GM21825 (cell line): Measurements from ENCODE around the gene CERCAM.

Experiments
- ATAC-seq: cut with Tn5 transposase; IDR thresholded peaks from one replicate; pipeline ENCODE4 v1.9.1; 2021; ENCODE audit warnings: mild to moderate bottlenecking, moderate library complexity; ENCODE audit not compliant: unreplicated experiment

Gene CERCAM

DNA sequence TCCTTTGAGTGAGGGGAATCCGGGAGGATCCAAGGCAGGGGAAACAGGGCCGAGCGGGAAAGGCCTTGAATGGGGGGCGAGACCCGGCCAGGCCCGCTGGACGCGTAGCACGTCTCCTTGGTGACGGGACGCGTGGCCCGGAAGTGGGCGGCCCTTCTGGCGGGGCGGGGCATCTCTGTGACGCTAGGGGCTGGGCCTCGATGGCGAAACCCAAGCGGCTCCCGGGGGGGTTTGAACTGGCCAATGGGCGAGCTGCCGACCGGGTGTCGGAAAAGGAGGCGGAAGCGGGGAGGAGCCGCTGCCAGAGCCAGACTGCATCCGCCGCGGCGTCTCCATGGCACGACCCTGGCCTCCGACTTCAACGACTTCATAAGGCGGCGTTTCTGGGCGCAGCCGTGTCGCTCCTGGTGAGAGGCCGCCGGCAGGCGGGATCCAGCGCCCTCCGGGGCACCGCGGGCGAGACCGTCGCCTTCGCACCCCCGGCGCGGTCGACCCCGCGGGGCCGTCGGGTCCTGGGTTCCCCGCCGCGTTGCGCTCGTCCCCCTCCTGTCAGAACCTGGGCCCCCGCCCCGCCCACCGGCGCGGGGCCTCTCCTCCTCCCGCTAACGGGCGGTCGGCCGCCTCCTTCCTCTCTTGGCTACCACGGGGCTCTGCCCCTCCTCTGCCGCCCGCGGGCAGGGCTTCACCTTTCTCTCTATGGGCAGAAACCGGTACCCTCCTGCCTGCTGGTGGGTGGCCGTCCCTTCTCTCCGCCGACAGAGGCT is 35.4 kb downstream of the CERCAM start, which contains the start of gene ODF2:
Gene ODF2, plus strand, starts transcription at position 158 of the 764 bp plus-strand sequence. Its CDS starts 86 bp downstream, at position 244.
- peak; percentile 87 for ATAC-seq

- ATAC-seq = peak; percentile 52
Observed at GRCh38 chr9:128456613-128457061, 36.0 kb downstream of the CERCAM start.

DNA sequence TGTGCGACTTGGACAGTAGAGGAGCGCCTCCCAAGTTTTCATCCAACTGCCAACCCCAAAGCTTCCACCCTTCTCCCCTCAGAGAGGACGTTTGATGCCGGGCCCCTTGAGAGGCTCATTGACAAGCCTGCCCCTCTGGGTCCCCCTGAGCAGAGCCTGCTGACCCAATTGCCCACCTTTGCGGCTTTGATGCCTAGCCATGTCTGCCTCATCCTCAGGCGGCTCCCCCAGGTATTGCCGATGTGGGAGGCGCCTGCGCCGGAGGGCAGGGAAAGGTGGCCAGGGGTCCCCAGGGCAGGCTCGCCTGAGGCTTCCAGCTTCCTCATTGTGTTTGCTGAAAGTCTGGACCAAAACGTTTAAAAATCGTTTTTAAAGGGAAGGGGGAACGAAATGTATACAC is 36.5 kb downstream of the CERCAM start:
- no peak for ATAC-seq

GRCh38 chr9:128459011-128459410 is 38.4 kb downstream of the CERCAM start:
- no peak for ATAC-seq

GRCh38 chr9:128469070-128469469 is 48.4 kb downstream of the CERCAM start:
- ATAC-seq = no peak

DNA sequence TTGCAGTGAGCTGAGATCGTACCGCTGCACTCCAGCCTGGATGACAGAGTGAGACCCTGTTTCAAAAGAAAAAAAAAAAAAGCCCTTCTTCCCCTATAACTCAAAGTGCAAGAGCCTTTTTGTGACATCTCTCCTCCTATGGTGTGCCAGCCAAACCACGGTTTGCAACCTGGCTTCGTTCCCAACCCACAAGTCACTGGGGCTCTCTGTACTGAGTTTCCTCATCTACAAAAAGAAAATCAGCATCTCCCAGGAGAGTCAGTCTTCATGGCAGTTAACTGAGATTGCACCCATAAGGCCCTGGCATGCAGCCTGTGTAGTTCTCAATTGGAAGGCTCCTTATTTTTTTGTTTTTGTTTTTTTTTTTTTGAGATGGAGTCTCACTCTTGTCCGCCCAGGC is 49.9 kb downstream of the CERCAM start:
- no peak for ATAC-seq

- ATAC-seq = no peak
Observed at GRCh38 chr9:128473104-128473503, 52.4 kb downstream of the CERCAM start.

DNA sequence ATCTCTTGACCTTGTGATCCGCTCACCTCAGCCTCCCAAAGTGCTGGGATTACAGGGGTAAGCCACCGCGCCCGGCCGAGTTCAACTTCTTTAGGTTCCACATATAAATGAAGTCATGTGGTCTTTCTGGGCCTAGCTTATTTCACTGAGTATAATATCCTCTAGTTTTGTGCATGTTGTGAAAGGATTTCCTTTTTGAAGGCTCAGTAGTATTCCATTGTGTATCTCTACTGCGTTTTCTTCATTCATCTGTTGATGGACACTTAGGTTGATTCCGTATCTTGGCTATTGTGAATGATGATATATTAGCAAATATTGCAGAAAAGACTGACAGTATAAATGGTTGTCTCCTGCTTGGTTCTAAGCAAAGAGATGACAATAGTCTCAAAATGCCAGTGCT is 55.2 kb downstream of the CERCAM start:
- no peak for ATAC-seq

GRCh38 chr9:128479262-128479661 is 58.6 kb downstream of the CERCAM start:
- no peak for ATAC-seq

DNA sequence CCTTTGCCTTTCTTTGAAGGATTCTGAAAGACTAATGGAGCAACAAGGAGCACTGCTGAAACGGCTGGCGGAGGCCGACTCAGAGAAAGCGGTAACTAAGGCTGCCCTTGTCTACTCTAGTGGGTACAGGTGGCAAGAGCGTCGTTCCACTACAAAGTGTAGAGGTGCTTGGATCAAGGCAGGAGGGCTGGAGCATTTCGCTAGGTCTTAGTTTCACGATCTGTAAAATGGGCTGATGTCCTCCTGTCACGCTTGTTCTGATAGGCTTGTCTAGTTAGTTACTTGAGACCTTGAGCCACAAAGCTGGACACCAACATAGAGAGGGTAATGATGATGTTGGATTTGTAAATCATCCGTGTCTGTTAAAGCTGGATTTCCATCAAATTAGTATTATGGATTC is 60.9 kb downstream of the CERCAM start:
- ATAC-seq = no peak

DNA sequence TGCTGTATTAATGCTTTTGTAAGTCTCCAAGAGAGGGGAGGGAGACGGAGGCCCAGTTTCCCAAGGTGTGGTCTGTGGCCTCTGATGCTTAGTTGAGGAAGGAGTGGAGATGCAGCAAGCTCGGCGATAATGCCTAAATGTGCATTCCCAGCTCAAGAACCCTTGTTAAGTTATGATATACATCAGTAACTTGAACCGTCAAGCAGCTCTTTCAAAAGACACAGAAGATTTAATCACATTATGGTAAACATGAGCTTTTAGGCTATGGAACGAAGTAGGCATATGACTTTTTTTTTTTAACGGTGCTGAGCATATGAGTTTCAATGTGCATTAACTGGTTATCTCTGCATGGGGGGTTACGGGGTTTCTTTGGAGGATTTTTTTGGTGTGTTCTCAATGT is 61.5 kb downstream of the CERCAM start:
- ATAC-seq = no peak

DNA sequence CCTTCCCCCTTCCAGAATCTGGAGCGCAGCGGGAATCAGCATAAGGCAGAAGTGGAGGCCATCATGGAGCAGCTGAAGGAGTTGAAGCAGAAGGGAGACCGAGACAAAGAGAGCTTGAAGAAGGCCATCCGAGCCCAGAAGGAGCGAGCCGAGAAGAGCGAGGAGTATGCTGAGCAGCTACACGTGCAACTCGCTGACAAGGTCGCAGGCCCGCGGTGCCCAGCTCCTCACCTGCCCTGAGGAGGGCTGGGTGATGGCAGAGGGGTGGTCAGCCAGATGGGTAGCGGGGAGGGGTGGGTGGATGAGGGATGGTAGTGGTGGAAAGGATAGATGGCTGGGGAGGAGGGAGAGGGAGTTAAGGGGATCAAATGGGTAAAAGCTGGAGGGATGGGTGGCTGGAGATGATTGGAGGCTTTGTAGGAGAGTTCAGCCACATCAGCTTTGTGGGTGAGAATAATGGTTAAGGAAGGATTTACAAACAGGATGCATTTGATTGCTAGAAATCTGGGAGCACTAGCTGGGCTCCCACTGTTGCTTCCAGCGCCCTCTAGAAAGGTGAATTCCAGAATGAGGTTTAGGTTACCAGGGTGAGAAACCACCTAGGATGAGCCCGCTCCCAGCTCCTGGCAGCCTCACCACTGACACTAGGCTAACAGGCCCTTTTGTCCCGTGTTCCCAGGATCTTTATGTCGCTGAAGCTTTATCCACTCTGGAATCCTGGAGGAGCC is 64.2 kb downstream of the CERCAM start:
- no peak for ATAC-seq

- ATAC-seq = no peak
Observed at GRCh38 chr9:128485414-128485855, 64.8 kb downstream of the CERCAM start.

GRCh38 chr9:128486201-128486600 is 65.5 kb downstream of the CERCAM start:
- ATAC-seq = no peak
